Immature natural killer cell (primary cell): ENCODE data around the gene CYP19A1. TPM values are rescaled to one million over a fixed set of nuclear protein-coding genes. Genes with fewer than 3 reads are reported as not detected.

Source experiments
- DNase-seq, 3 donors: peaks; one replicate each; pipeline ENCODE4 v3.0.0; 2022; ENCODE audit warnings: mixed read lengths in 1 of 3
- H3K27ac Mint-ChIP-seq, 6 donors: one replicate each; pipeline ENCODE4 v1.8.0; 2020; ENCODE audit warnings: mixed read lengths in 6 of 6, mild to moderate bottlenecking in 5 of 6, inconsistent platforms in 4 of 6, moderate library complexity in 3 of 6
- H3K27me3 Mint-ChIP-seq, 3 donors: one replicate each; pipeline ENCODE4 v1.8.0; 2020 to 2021; ENCODE audit warnings: low read depth in 3 of 3, mild to moderate bottlenecking in 3 of 3, mixed read lengths in 3 of 3, moderate library complexity in 3 of 3, inconsistent platforms in 1 of 3
- H3K36me3 Mint-ChIP-seq, 3 donors: one replicate each; pipeline ENCODE4 v1.8.0; 2020; ENCODE audit warnings: mixed read lengths in 3 of 3, inconsistent platforms in 2 of 3, mild to moderate bottlenecking in 2 of 3
- H3K4me1 Mint-ChIP-seq, 2 donors: one replicate each; pipeline ENCODE4 v1.8.0; 2020; ENCODE audit warnings: inconsistent platforms in 2 of 2, mild to moderate bottlenecking in 2 of 2, mixed read lengths in 2 of 2, moderate library complexity in 1 of 2
- H3K4me3 Mint-ChIP-seq, 5 donors: one replicate each; pipeline ENCODE4 v1.8.0; 2020; ENCODE audit warnings: mild to moderate bottlenecking in 5 of 5, mixed read lengths in 5 of 5, inconsistent platforms in 3 of 5, moderate library complexity in 3 of 5
- H3K9me3 Mint-ChIP-seq, 6 donors: one replicate each; pipeline ENCODE4 v1.8.0; 2020; ENCODE audit warnings: mild to moderate bottlenecking in 6 of 6, mixed read lengths in 6 of 6, inconsistent platforms in 4 of 6, moderate library complexity in 3 of 6
- polyA plus RNA-seq, 3 donors: library from polyadenylated mRNA; unstranded; fragments of 300-500 nt; fragmentation: Illumina TruSeq; gene quantifications; one replicate each; pipeline ENCODE4 v1.2.3, GENCODE V29; 2021

The CYP19A1 gene
- polyA plus RNA-seq, 3 donors from 2014 or later, result not detected

DNA sequence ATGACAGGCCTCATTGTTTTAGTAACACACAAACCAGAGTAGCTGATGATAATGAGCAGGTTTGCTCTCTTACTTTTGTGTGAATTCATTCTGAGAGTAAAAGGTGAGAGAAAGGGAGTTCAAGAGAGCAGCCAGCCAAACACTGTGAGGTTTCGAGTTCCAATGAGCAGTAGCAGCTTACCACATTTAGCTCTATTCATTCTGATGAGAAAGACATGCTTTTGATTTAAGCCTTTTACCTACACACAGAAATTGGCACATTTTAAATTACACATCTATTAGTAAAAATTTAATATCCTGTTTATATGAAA is 31.0 kb upstream of the CYP19A1 start:
- no peak for DNase-seq
- H3K4me1 Mint-ChIP-seq, result no peaks in the 10 kb centered on the region
- H3K4me3 Mint-ChIP-seq, result no peak overlapping the region
- no peak overlapping the region for H3K27ac Mint-ChIP-seq
- H3K36me3 Mint-ChIP-seq, result no peaks in the 10 kb centered on the region
- peaks cover 0 to 3% (median 2%) of the 10 kb centered on the region in 3 donors for H3K27me3 Mint-ChIP-seq
- H3K9me3 Mint-ChIP-seq, result no peaks in the 10 kb centered on the region

DNA sequence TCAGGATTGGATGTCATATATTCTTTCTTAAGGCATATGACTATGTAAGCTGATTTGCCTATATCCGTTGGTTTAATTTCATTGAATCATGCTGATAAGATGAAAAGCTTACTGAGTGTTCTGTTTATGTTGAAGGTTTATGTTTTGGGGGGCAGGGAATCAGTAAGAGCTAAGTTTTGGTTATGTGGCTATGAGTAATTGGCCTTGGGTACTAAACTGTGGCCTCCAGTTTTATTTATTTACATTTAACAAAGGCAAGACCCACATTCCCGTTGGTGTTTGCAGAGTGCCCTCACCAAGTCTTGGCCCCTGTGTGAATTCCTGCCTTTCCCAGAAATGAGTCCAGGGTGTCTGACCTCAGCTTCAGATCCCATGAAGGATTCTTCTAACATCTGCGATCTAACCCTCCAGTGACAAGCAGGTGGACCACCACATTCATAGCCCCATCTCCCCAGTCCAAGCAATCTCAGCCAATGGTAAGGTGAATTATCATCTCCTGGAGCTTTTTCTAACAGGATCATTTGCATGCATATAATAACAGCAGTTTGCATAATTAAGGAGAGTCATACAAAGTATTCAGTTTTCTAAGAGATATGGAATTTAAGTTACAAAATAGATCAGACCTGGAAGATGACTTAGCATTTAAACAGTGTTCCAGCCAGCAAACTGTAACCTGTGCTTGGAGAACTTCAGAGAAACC is 30.5 kb upstream of the CYP19A1 start:
- no peaks in the 10 kb centered on the region for H3K9me3 Mint-ChIP-seq
- peaks cover 0 to 3% (median 2%) of the 10 kb centered on the region in 3 donors for H3K27me3 Mint-ChIP-seq
- no peak overlapping the region for H3K4me3 Mint-ChIP-seq
- H3K4me1 Mint-ChIP-seq, result no peaks in the 10 kb centered on the region
- no peak overlapping the region for H3K27ac Mint-ChIP-seq
- H3K36me3 Mint-ChIP-seq, result no peaks in the 10 kb centered on the region
- no peak for DNase-seq

DNA sequence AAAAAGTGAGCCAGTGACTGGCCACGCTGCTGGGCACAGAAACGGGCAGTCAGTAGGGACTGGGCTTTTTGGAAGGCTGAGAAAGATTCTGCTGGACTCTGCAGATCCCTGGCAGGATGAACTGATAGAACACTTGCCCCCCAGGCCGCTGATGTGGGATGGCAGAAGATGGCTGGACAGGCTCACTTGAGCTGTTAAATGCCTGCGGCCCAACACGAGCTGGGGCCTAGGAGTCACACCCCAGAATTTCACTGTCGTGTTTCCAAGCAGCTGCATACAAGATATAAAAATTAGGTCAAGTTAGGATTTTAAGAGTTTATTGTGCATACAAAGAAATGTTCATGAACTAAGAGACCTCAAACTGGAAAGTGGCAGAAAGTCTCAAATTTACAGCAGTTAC is 29.9 kb upstream of the CYP19A1 start:
- no peak for DNase-seq
- H3K27ac Mint-ChIP-seq, result no peak overlapping the region
- H3K9me3 Mint-ChIP-seq, result no peaks in the 10 kb centered on the region
- peaks cover 0 to 2% (median 2%) of the 10 kb centered on the region in 3 donors for H3K27me3 Mint-ChIP-seq
- no peaks in the 10 kb centered on the region for H3K4me1 Mint-ChIP-seq
- no peak overlapping the region for H3K4me3 Mint-ChIP-seq
- no peaks in the 10 kb centered on the region for H3K36me3 Mint-ChIP-seq

DNA sequence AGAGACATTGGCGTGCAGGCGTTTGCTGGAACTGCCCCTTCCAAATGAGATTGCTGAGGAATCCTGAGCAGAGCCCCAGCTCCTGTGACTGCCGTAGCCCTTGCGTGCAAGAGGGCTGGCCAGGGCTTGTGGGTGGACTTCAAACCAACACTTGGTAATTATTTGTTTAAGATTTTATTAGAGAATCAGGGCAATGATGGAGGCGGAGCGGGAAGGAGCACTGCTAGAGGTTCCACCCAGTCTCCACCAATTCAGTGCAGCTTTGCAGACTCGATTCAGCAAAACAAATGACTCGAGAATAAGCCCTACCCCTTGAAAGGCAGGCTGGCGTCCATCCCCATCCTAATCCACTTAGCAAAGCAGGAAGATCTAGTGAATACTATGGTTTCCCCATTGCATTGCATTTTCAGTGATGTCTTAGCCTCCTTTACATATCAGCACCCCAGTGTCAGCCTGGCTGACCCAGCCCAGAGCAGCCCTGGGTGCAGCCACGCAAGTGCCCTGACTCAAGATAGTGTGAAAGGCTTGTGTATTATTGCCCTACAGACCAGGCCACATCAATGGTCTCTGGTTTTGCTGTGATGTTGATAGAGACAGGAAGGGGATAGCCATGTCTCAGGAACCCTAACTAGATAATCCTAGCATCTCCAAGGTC is 29.1 kb upstream of the CYP19A1 start:
- no peaks in the 10 kb centered on the region for H3K4me1 Mint-ChIP-seq
- H3K9me3 Mint-ChIP-seq, result no peaks in the 10 kb centered on the region
- H3K27me3 Mint-ChIP-seq, result peaks cover 0 to 2% (median 2%) of the 10 kb centered on the region in 3 donors
- no peak for DNase-seq
- no peaks in the 10 kb centered on the region for H3K36me3 Mint-ChIP-seq
- H3K27ac Mint-ChIP-seq, result no peak overlapping the region
- H3K4me3 Mint-ChIP-seq, result no peak overlapping the region

DNA sequence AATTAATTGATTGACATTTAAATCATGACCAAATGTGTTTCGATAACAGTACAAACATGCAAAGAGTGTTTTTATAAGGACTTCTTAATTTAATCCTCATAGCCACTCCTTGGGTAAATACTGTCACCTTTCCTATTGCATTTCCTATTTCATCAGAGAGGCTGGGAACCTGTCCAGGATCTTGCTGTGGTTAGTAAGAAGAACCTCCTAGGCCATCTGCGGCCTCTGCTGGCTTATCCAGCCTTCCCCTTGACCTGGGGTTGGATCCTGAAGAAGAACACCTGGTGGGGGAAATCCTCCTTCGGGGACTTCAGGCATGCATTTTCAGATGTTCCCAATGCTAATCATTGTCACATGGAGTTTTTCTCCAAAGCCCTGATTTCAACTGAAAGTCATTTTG is 28.5 kb upstream of the CYP19A1 start:
- no peaks in the 10 kb centered on the region for H3K9me3 Mint-ChIP-seq
- no peak for DNase-seq
- H3K4me3 Mint-ChIP-seq, result no peak overlapping the region
- H3K27ac Mint-ChIP-seq, result no peak overlapping the region
- H3K4me1 Mint-ChIP-seq, result no peaks in the 10 kb centered on the region
- H3K27me3 Mint-ChIP-seq, result peaks cover 0 to 2% (median 0%) of the 10 kb centered on the region in 3 donors
- H3K36me3 Mint-ChIP-seq, result no peaks in the 10 kb centered on the region

DNA sequence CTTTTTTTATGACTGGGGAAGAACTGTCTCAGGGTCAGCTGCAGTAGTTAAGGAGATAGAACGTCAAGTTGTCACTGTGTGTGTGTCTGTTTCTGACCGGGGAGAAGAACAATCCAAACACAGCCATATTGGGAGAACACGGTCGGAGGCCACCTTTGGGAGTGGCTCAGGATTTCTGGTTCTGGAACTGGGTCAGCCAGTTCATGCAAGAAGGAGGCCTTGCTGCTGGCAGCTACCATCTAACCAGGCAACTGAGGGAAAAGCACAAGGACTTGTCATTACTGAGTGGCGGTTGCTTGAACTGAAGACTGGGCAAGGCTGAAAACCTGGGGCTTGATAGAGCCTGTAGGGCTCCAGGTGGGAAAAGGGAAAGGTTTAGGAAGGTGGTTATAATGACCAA is 27.7 kb upstream of the CYP19A1 start:
- Mint-ChIP-seq H3K4me1 (no peaks in the 10 kb centered on the region), H3K27me3 (peaks cover 0 to 2% (median 0%) of the 10 kb centered on the region in 3 donors), H3K27ac (no peak overlapping the region), H3K36me3 (no peaks in the 10 kb centered on the region), H3K4me3 (no peak overlapping the region), H3K9me3 (no peaks in the 10 kb centered on the region)
- DNase-seq, result no peak

DNA sequence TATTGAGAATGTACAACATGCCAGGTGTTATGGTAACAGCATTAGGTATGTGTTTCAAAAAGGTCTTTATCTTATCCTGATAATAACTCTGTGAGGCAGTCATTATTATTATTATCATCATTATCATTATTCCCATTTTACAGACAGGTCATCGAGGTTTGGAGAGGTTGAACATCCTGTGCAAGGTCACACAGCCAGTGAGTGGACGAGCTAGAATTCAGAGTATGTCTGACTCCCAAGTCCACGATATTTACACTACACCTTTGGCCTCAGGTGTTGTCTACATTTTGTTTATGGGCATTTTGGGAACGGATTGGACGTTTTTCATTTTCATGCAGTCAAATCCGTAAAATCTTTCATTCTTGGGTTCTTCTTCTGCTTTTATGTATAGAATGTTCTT is 27.0 kb upstream of the CYP19A1 start:
- Mint-ChIP-seq H3K27me3 (peaks cover 0 to 5% (median 0%) of the 10 kb centered on the region in 3 donors), H3K4me1 (no peaks in the 10 kb centered on the region), H3K36me3 (no peaks in the 10 kb centered on the region), H3K9me3 (no peaks in the 10 kb centered on the region), H3K4me3 (no peak overlapping the region), H3K27ac (no peak overlapping the region)
- DNase-seq, result no peak

DNA sequence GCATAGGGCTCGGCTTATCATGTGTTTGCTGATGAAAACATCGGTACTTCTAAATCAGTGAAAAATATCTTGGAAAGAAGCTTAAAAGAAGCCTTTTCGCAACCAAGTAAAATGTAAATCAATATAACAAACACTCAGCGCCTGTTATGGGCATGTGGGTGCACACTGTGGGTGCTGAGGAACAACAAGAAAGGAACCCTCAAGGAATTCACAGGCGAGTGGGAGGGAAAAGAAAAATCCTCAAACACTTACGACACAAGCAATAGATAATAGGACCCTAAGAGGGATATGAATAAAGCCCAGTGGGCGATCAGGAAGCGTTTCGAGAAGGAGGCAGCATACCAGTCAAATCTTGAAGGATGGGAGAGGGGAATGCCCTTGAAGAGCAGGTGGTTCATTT is 25.0 kb upstream of the CYP19A1 start:
- no peak overlapping the region for H3K27ac Mint-ChIP-seq
- H3K27me3 Mint-ChIP-seq, result peaks cover 0 to 5% (median 0%) of the 10 kb centered on the region in 3 donors
- DNase-seq, result no peak
- H3K4me1 Mint-ChIP-seq, result no peaks in the 10 kb centered on the region
- no peak overlapping the region for H3K4me3 Mint-ChIP-seq
- no peaks in the 10 kb centered on the region for H3K9me3 Mint-ChIP-seq
- no peaks in the 10 kb centered on the region for H3K36me3 Mint-ChIP-seq

DNA sequence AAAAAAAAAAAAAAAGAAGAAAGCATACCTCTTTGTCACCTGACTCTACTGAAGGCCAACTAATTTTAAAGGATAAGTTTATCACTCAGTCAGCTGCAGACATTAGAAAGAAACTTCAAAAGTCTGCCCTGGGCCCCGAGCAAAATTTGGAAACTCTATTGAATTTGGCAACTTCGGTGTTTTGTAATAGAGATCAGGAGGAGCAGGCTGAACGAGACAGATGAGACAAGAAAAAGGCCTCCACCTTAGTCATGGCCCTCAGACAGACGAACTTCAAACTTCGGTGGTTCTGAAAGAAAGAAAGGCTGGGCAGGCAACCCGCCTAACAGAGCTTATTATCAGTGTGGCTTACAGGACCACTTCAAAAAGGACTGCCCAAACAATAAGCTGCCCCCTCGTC is 21.6 kb upstream of the CYP19A1 start:
- DNase-seq, result no peak
- H3K4me1 Mint-ChIP-seq, result peaks cover 0 to 6% of the 10 kb centered on the region in 2 donors
- H3K9me3 Mint-ChIP-seq, result no peaks in the 10 kb centered on the region
- no peak overlapping the region for H3K4me3 Mint-ChIP-seq
- H3K27me3 Mint-ChIP-seq, result peaks cover under 1 to 4% (median 2%) of the 10 kb centered on the region in 3 donors
- no peaks in the 10 kb centered on the region for H3K36me3 Mint-ChIP-seq
- no peak overlapping the region for H3K27ac Mint-ChIP-seq

DNA sequence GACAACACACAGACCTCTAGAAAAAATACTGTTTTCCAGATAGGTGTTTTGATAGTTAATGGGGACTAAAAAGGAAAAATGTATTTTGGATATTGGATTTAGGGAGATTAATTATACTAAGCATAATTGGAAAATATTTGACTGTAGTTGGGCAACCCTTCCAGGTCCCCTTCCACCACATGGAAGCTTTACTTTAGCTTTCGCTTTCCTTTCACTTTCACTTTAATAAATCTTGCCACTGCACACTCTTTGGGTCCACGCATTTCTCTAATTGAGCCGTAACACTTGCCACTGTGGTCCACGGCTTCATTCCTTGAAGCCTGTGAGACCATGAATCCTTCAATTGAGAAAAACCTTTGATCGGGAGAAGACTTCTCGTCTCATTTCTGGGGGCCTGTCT is 18.6 kb upstream of the CYP19A1 start:
- no peak for DNase-seq
- no peak overlapping the region for H3K27ac Mint-ChIP-seq
- H3K9me3 Mint-ChIP-seq, result peaks cover 0 to 4% (median 0%) of the 10 kb centered on the region in 6 donors
- H3K36me3 Mint-ChIP-seq, result peaks cover 0 to 3% (median 0%) of the 10 kb centered on the region in 3 donors
- H3K4me3 Mint-ChIP-seq, result no peak overlapping the region
- H3K27me3 Mint-ChIP-seq, result peaks cover 2 to 6% (median 4%) of the 10 kb centered on the region in 3 donors
- peaks cover 0 to 6% of the 10 kb centered on the region in 2 donors for H3K4me1 Mint-ChIP-seq

DNA sequence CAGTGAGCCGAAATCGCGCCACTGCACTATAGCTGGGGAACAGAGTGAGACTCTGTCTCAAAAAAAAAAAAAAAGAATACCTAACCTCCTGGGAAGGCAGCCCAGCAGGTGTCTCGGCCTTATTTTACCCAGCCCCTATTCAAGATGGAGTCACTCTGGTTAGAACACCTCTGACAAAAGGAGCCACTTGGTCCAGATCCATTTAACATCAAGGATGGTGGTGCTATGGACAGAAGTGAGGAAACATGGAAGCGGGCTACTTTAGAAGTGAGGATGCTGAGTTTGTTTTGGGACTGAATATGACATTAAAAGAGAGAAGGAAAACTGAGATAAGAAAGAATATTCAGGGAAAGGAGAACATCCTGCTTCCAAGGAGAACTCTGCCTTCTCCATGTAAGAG is 17.8 kb upstream of the CYP19A1 start:
- Mint-ChIP-seq H3K4me3 (no peak overlapping the region), H3K27ac (no peak overlapping the region), H3K27me3 (peaks cover 2 to 6% (median 4%) of the 10 kb centered on the region in 3 donors), H3K9me3 (peaks cover 0 to 4% (median 0%) of the 10 kb centered on the region in 6 donors), H3K36me3 (peaks cover 0 to 3% (median 0%) of the 10 kb centered on the region in 3 donors), H3K4me1 (peaks cover 0 to 6% of the 10 kb centered on the region in 2 donors)
- no peak for DNase-seq

DNA sequence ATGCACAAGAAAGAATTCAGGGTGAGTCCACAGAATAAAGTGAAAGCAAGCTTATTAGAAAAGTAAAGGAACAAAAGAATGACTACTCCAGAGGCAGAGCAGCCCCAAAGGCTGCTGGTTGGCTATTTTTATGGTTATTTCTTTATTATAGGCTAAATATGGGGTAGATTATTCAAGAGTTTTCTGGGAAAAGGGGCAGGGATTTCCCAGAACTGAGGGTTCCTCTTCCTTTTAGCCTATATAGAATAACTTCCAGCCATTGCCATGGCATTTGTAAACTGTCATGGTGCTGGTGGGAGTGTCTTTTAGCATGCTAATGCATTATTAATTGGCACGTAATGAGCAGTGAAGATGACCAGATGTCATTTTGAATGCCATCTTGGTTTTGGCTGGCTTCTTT is 16.7 kb upstream of the CYP19A1 start:
- Mint-ChIP-seq H3K4me1 (peaks cover 0 to 6% of the 10 kb centered on the region in 2 donors), H3K9me3 (peaks cover 0 to 4% (median 0%) of the 10 kb centered on the region in 6 donors), H3K27ac (no peak overlapping the region), H3K36me3 (peaks cover 0 to 3% (median 0%) of the 10 kb centered on the region in 3 donors), H3K4me3 (no peak overlapping the region), H3K27me3 (peaks cover 0 to 6% (median 2%) of the 10 kb centered on the region in 3 donors)
- DNase-seq, result no peak

DNA sequence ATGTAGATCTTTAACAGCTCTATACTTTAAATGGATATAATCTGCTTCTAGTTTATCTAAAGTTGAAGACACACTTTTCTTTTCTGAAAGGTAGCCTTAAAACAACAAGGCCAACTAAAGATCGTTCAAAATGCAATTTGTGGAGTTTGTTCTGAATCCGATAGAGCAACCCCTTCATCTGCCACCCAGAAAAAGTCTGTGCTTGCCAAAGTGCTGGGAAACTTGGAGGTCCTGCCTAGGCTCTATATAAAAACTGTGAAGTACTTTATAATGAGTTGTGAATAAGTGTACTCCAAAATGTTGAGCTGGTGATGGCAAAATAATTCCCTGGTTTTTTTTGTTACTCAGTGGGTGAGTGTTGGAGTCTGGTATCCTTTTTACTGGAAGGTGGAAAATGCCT is 15.6 kb upstream of the CYP19A1 start:
- Mint-ChIP-seq H3K9me3 (peaks cover 0 to 4% (median 0%) of the 10 kb centered on the region in 6 donors), H3K4me3 (no peak overlapping the region)
- no peak for DNase-seq

DNA sequence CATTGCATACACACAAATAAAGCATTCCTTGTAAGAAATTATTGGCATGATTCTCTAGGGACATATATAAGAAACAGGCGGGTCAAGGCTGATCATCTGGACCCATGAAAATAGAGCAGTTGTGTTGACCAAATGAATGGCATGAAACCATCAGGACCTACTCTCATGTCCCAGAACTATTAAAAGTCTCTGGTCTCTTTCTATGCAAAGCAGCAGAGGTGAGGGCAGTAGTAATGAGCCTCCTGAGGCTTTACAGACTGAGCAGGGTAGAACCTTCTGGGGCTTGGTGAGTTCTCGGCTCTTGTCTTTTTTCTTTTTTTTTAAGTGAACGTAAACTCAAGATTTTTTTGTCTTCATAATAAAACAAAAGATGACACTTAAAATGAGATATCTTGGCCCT is 12.3 kb upstream of the CYP19A1 start:
- peaks cover 2 to 6% (median 3%) of the 10 kb centered on the region in 3 donors for H3K27me3 Mint-ChIP-seq
- H3K9me3 Mint-ChIP-seq, result peaks cover 0 to 4% (median 0%) of the 10 kb centered on the region in 6 donors
- H3K27ac Mint-ChIP-seq, result no peak overlapping the region
- no peak for DNase-seq
- peaks cover 0 to 3% (median 0%) of the 10 kb centered on the region in 3 donors for H3K36me3 Mint-ChIP-seq
- H3K4me3 Mint-ChIP-seq, result no peak overlapping the region
- H3K4me1 Mint-ChIP-seq, result no peaks in the 10 kb centered on the region

More for the DNA sequence above, 15.6 kb upstream of the CYP19A1 start:
- peaks cover 0 to 3% (median 0%) of the 10 kb centered on the region in 3 donors for H3K36me3 Mint-ChIP-seq
- H3K27me3 Mint-ChIP-seq, result peaks cover 0 to 6% (median 2%) of the 10 kb centered on the region in 3 donors
- H3K4me1 Mint-ChIP-seq, result peaks cover 0 to 6% of the 10 kb centered on the region in 2 donors
- no peak overlapping the region for H3K27ac Mint-ChIP-seq
